Left colon (tissue), 2 donors: ENCODE measurements around the gene MYBPHL. TPM values are rescaled to one million over a fixed set of nuclear protein-coding genes. Genes with fewer than 3 reads are reported as not detected.
"Not testable (repeated sequence)": the region's sequence is repeated elsewhere in the genome, so short reads cannot be mapped to it uniquely, and the experiment has no call there.

ENCODE experiments used
- ATAC-seq: fragments of 200-7000 bp; cut with Tn5 transposase; one replicate; pipeline ENCODE4 v1.9.1; 2020; ENCODE audit warnings: mild to moderate bottlenecking, moderate library complexity
- DNase-seq, 2 donors: peaks; one replicate each; pipeline ENCODE4 v3.0.0-alpha.2; 2020
- intact Hi-C, 2 donors: fragments of 100-400 bp; cut with DNase I in 1 of 2; cut with micrococcal nuclease in 1 of 2; formaldehyde crosslinking; loops; one replicate each; pipeline versions ENCODE4 v1.11.2 to v1.14.0; 2022; cut with DNase I, micrococcal nuclease
- total RNA-seq, 2 donors: library from RNA; stranded (reverse); fragmentation: NEBNext Ultra II Directional; extraction: Animal tissue kit (Norgen Biotek cat#: 25700); gene quantifications; one replicate each; pipeline ENCODE4 v1.2.1, GENCODE V29; 2021
- donor health status: DM: no; HTN: no; CAD: no.
- donor health status: DM: yes; HTN: yes; CAD: no.

The MYBPHL gene
- total RNA-seq, 2 donors from 2014 or later = not detected

- no peak for DNase-seq
- intact Hi-C loops = no loop called here
- no peak for ATAC-seq
Measured at GRCh38 chr1:109309347-109309746, 2.5 kb upstream of the MYBPHL start.

- ATAC-seq (peak; percentile 67), DNase-seq (no peak)
- intact Hi-C loops = no loop called here
Measured at GRCh38 chr1:109307274-109308021, 637 bp upstream of the MYBPHL start.

- DNase-seq, intact Hi-C loops: not testable (repeated sequence)
- peak; percentile 9 for ATAC-seq
Measured at GRCh38 chr1:109305991-109306390, 820 bp downstream of the MYBPHL start.

GRCh38 chr1:109304226-109304920 is 2.4 kb downstream of the MYBPHL start:
- intact Hi-C loops = no loop called here
- DNase-seq (no peak), ATAC-seq (no peak)

- intact Hi-C loops = no loop called here
- DNase-seq (no peak), ATAC-seq (no peak)
Measured at GRCh38 chr1:109301874-109302273, 4.9 kb downstream of the MYBPHL start.

GRCh38 chr1:109300650-109301151 is 6.1 kb downstream of the MYBPHL start:
- DNase-seq = no peak
- intact Hi-C loops = no loop called here
- ATAC-seq = no peak

GRCh38 chr1:109299558-109300343 is 7.1 kb downstream of the MYBPHL start:
- no peak for ATAC-seq
- intact Hi-C loops = no loop called here
- DNase-seq = no peak

GRCh38 chr1:109298666-109299557 is 7.9 kb downstream of the MYBPHL start:
- intact Hi-C loops = no loop called here
- DNase-seq (no peak), ATAC-seq (no peak)

- intact Hi-C loops = no loop called here
- ATAC-seq (no peak), DNase-seq (no peak)
Measured at GRCh38 chr1:109296782-109297181, 10.0 kb downstream of the MYBPHL start.

- ATAC-seq (no peak), DNase-seq (no peak)
- intact Hi-C loops = no loop called here
Measured at GRCh38 chr1:109295712-109296415, 10.9 kb downstream of the MYBPHL start.

- DNase-seq (no peak), ATAC-seq (no peak)
- intact Hi-C loops = no loop called here
Measured at GRCh38 chr1:109294481-109294880, 12.3 kb downstream of the MYBPHL start.

- no peak for ATAC-seq
- no peak for DNase-seq
- intact Hi-C loops = no loop called here
Measured at GRCh38 chr1:109293026-109293425, 13.8 kb downstream of the MYBPHL start.

- DNase-seq (no peak), ATAC-seq (no peak)
- intact Hi-C loops = no loop called here
Measured at GRCh38 chr1:109292364-109292763, 14.4 kb downstream of the MYBPHL start.

GRCh38 chr1:109290998-109291397 is 15.8 kb downstream of the MYBPHL start:
- intact Hi-C loops = no loop called here
- DNase-seq (no peak), ATAC-seq (no peak)

GRCh38 chr1:109290137-109290536 is 16.7 kb downstream of the MYBPHL start:
- DNase-seq (no peak), ATAC-seq (no peak)
- intact Hi-C loops = no loop called here

GRCh38 chr1:109286762-109287161 is 20.0 kb downstream of the MYBPHL start:
- DNase-seq, ATAC-seq, intact Hi-C loops: not testable (repeated sequence)

GRCh38 chr1:109283748-109284600 is 22.8 kb downstream of the MYBPHL start:
- no peak for DNase-seq
- ATAC-seq = peak; percentile 27
- intact Hi-C loops = no loop called here
